GM04504 (cell line): ENCODE measurements around the gene ERVW-1.
"Not testable (repeated sequence)": the region's sequence is repeated elsewhere in the genome, so short reads cannot be mapped to it uniquely, and the experiment has no call there.

Source experiments
- DNase-seq: peaks from one replicate; pipeline ENCODE4 v3.0.0-alpha.2; 2012; ENCODE audit warnings: low read depth

Gene ERVW-1

GRCh38 chr7:92477681-92478080 is at the start of gene ERVW-1:
Gene ERVW-1, minus strand, starts transcription at chr7:92477946. Its CDS starts 7,565 bp downstream, at chr7:92470381.
- DNase-seq, result not testable (repeated sequence)

GRCh38 chr7:92523110-92523509 is 45.4 kb upstream of the ERVW-1 start:
- DNase-seq, result no peak

GRCh38 chr7:92520024-92520423 is 42.3 kb upstream of the ERVW-1 start:
- DNase-seq, result no peak

GRCh38 chr7:92517631-92518030 is 39.9 kb upstream of the ERVW-1 start:
- DNase-seq, result peak; percentile 8

GRCh38 chr7:92513167-92513902 is 35.6 kb upstream of the ERVW-1 start:
- no peak for DNase-seq

- no peak for DNase-seq
Measured at GRCh38 chr7:92508946-92509345, 31.2 kb upstream of the ERVW-1 start.

GRCh38 chr7:92506363-92506762 is 28.6 kb upstream of the ERVW-1 start:
- no peak for DNase-seq

- no peak for DNase-seq
Measured at GRCh38 chr7:92504563-92504962, 26.8 kb upstream of the ERVW-1 start.

GRCh38 chr7:92503767-92504166 is 26.0 kb upstream of the ERVW-1 start:
- no peak for DNase-seq

- no peak for DNase-seq
Measured at GRCh38 chr7:92498557-92498956, 20.8 kb upstream of the ERVW-1 start.

GRCh38 chr7:92496876-92497275 is 19.1 kb upstream of the ERVW-1 start:
- DNase-seq, result no peak

- no peak for DNase-seq
Measured at GRCh38 chr7:92489634-92490033, 11.9 kb upstream of the ERVW-1 start.

- DNase-seq, result no peak
Measured at GRCh38 chr7:92487804-92488203, 10.1 kb upstream of the ERVW-1 start.

GRCh38 chr7:92485974-92486373 is 8.2 kb upstream of the ERVW-1 start:
- no peak for DNase-seq

- no peak for DNase-seq
Measured at GRCh38 chr7:92485267-92485892, 7.6 kb upstream of the ERVW-1 start.

- DNase-seq, result not testable (repeated sequence)
Measured at GRCh38 chr7:92484226-92484625, 6.5 kb upstream of the ERVW-1 start.

- DNase-seq, result not testable (repeated sequence)
Measured at GRCh38 chr7:92483624-92484023, 5.9 kb upstream of the ERVW-1 start.

- not testable (repeated sequence) for DNase-seq
Measured at GRCh38 chr7:92479146-92479545, 1.4 kb upstream of the ERVW-1 start.

GRCh38 chr7:92478711-92479110 is 965 bp upstream of the ERVW-1 start:
- DNase-seq, result no peak

GRCh38 chr7:92478095-92478494 is 349 bp upstream of the ERVW-1 start:
- DNase-seq, result no peak

GRCh38 chr7:92475851-92476590 is 1.7 kb downstream of the ERVW-1 start:
- not testable (repeated sequence) for DNase-seq

- DNase-seq, result not testable (repeated sequence)
Measured at GRCh38 chr7:92475261-92475770, 2.4 kb downstream of the ERVW-1 start.

GRCh38 chr7:92473989-92474388 is 3.8 kb downstream of the ERVW-1 start:
- DNase-seq, result not testable (repeated sequence)
